Measurements from ENCODE around the gene NFIA.
A peak's percentile ranks its signal among the peaks of the same experiment; 100 is the strongest.

The NFIA gene

GRCh38 chr1:61358770-61359455 is 276.6 kb downstream of the NFIA start:
- DNase-seq (ENCODE audit: low spot score): no peak
- peaks cover 8% of the 10 kb centered on the region for H3K4me1 ChIP-seq (ENCODE audit: insufficient read depth, poor library complexity, severe bottlenecking)

GRCh38 chr1:61361931-61362330 is 279.6 kb downstream of the NFIA start:
- no peak for DNase-seq (ENCODE audit: low spot score)
- TF ChIP-seq CTCF (IDR thresholded peaks at IDR 0.05; ENCODE audit: poor library complexity, severe bottlenecking): no peak
- no peaks in the 10 kb centered on the region for H3K9me3 ChIP-seq (ENCODE audit: severe bottlenecking)
- no peak overlapping the region for H3K27ac ChIP-seq (ENCODE audit: poor library complexity, severe bottlenecking)
- H3K4me1 ChIP-seq (ENCODE audit: insufficient read depth, poor library complexity, severe bottlenecking): peaks cover 8% of the 10 kb centered on the region
- H3K36me3 ChIP-seq (ENCODE audit: low read depth): peaks cover 33% of the 10 kb centered on the region
- no peaks in the 10 kb centered on the region for H3K27me3 ChIP-seq (ENCODE audit: insufficient read depth, poor library complexity, severe bottlenecking)
- no peak for ATAC-seq (ENCODE audit: low read depth)
- no peak overlapping the region for H3K4me3 ChIP-seq (ENCODE audit: severe bottlenecking)

More at GRCh38 chr1:61358770-61359455, 276.6 kb downstream of the NFIA start:
- Histone ChIP-seq H3K4me3 (ENCODE audit: severe bottlenecking) (no peak overlapping the region), H3K36me3 (ENCODE audit: low read depth) (peaks cover 42% of the 10 kb centered on the region), H3K27ac (ENCODE audit: poor library complexity, severe bottlenecking) (peak overlapping the region; percentile 65), H3K9me3 (ENCODE audit: severe bottlenecking) (no peaks in the 10 kb centered on the region), H3K27me3 (ENCODE audit: insufficient read depth, poor library complexity, severe bottlenecking) (no peaks in the 10 kb centered on the region)
- peak; percentile 77 for ATAC-seq (ENCODE audit: low read depth)
- TF ChIP-seq CTCF (IDR thresholded peaks at IDR 0.05; ENCODE audit: poor library complexity, severe bottlenecking): no peak

GRCh38 chr1:61362351-61362750 is 280.0 kb downstream of the NFIA start:
- H3K36me3 ChIP-seq (ENCODE audit: low read depth): peaks cover 30% of the 10 kb centered on the region
- no peak overlapping the region for H3K27ac ChIP-seq (ENCODE audit: poor library complexity, severe bottlenecking)
- no peak overlapping the region for H3K4me3 ChIP-seq (ENCODE audit: severe bottlenecking)
- ATAC-seq (ENCODE audit: low read depth): no peak
- no peak for DNase-seq (ENCODE audit: low spot score)
- peaks cover 8% of the 10 kb centered on the region for H3K4me1 ChIP-seq (ENCODE audit: insufficient read depth, poor library complexity, severe bottlenecking)
- H3K9me3 ChIP-seq (ENCODE audit: severe bottlenecking): no peaks in the 10 kb centered on the region
- TF ChIP-seq CTCF (IDR thresholded peaks at IDR 0.05; ENCODE audit: poor library complexity, severe bottlenecking): no peak
- no peaks in the 10 kb centered on the region for H3K27me3 ChIP-seq (ENCODE audit: insufficient read depth, poor library complexity, severe bottlenecking)

GRCh38 chr1:61368366-61368765 is 286.0 kb downstream of the NFIA start:
- Histone ChIP-seq H3K27me3 (ENCODE audit: insufficient read depth, poor library complexity, severe bottlenecking) (no peaks in the 10 kb centered on the region), H3K9me3 (ENCODE audit: severe bottlenecking) (no peaks in the 10 kb centered on the region), H3K4me3 (ENCODE audit: severe bottlenecking) (no peak overlapping the region), H3K36me3 (ENCODE audit: low read depth) (no peaks in the 10 kb centered on the region; the same call in none of the 2 replicates), H3K4me1 (ENCODE audit: insufficient read depth, poor library complexity, severe bottlenecking) (no peaks in the 10 kb centered on the region), H3K27ac (ENCODE audit: poor library complexity, severe bottlenecking) (no peak overlapping the region)
- no peak for TF ChIP-seq CTCF (IDR thresholded peaks at IDR 0.05; ENCODE audit: poor library complexity, severe bottlenecking)
- no peak for ATAC-seq (ENCODE audit: low read depth)
- no peak for DNase-seq (ENCODE audit: low spot score)

- no peaks in the 10 kb centered on the region for H3K9me3 ChIP-seq (ENCODE audit: severe bottlenecking)
- no peak overlapping the region for H3K4me3 ChIP-seq (ENCODE audit: severe bottlenecking)
- no peaks in the 10 kb centered on the region for H3K4me1 ChIP-seq (ENCODE audit: insufficient read depth, poor library complexity, severe bottlenecking)
- ATAC-seq (ENCODE audit: low read depth) (no peak), DNase-seq (ENCODE audit: low spot score) (no peak)
- no peaks in the 10 kb centered on the region for H3K27me3 ChIP-seq (ENCODE audit: insufficient read depth, poor library complexity, severe bottlenecking)
- H3K27ac ChIP-seq (ENCODE audit: poor library complexity, severe bottlenecking): no peak overlapping the region
- no peaks in the 10 kb centered on the region; the same call in none of the 2 replicates for H3K36me3 ChIP-seq (ENCODE audit: low read depth)
- no peak for TF ChIP-seq CTCF (IDR thresholded peaks at IDR 0.05; ENCODE audit: poor library complexity, severe bottlenecking)
These were observed 286.5 kb downstream of the NFIA start for GRCh38 chr1:61368876-61369275.

Measured in RWPE2 (cell line).